PC-9 (cell line): Measurements from ENCODE around the gene DLX4. TPM values are rescaled to one million over a fixed set of nuclear protein-coding genes. Genes with fewer than 3 reads are reported as not detected.

Experiments used
- BruUV-seq: library from RNA; stranded (reverse); fragments of 400-500 nt; replicated peaks from 2 replicates; lab custom pipeline; 2021; lab: Mats Ljungman, UMichigan
- CTCF ChIA-PET: fragments of 300-600 bp; sonication (Branson Sonifier 250); formaldehyde crosslinking; loops from one replicate; lab custom pipeline; 2022; ENCODE audit warnings: antibody characterized with exemption; lab: Charles Lee
- POLR2A ChIA-PET: fragments of 300-600 bp; sonication (Branson Sonifier 250); formaldehyde crosslinking; loops from one replicate; lab custom pipeline; 2022; ENCODE audit warnings: antibody characterized with exemption; ENCODE audit not compliant: unreplicated experiment; lab: Charles Lee
- DNase-seq, 2 experiments: peaks; one replicate each; pipeline versions ENCODE4 v3.0.0 to v3.0.0-alpha.2; 2015 to 2022; ENCODE audit warnings: mixed read lengths in 1 of 2
- H2AFZ ChIP-seq: fragments of 200-600 bp; sonication (generic); 2 replicates; pipeline ENCODE4 v1.8.1; 2017; ENCODE audit warnings: antibody characterized with exemption
- H3F3A ChIP-seq: fragments of 200-600 bp; sonication (generic); 2 replicates; pipeline ENCODE4 v1.8.1; 2017; ENCODE audit warnings: antibody characterized with exemption, mild to moderate bottlenecking, low read depth; ENCODE audit not compliant: insufficient read depth
- H3K27ac ChIP-seq: fragments of 200-600 bp; sonication (generic); 2 replicates; pipeline ENCODE4 v1.6.1; 2016; ENCODE audit warnings: mixed run types
- H3K27me3 ChIP-seq: fragments of 200-600 bp; sonication (generic); 2 replicates; pipeline ENCODE4 v1.6.1; 2016; ENCODE audit warnings: low read depth, mixed run types; ENCODE audit not compliant: insufficient read depth
- H3K36me3 ChIP-seq: fragments of 200-600 bp; sonication (generic); 2 replicates; pipeline ENCODE4 v1.6.1; 2016; ENCODE audit warnings: low read depth, mixed run types
- H3K4me1 ChIP-seq: fragments of 200-600 bp; sonication (generic); replicated peaks from 2 replicates; pipeline ENCODE4 v1.6.1; 2016; ENCODE audit warnings: mixed run types; ENCODE audit not compliant: insufficient read depth
- H3K4me2 ChIP-seq: fragments of 200-600 bp; sonication (generic); 2 replicates; pipeline ENCODE4 v1.6.1; 2017; ENCODE audit warnings: mixed run types
- H3K4me3 ChIP-seq: fragments of 200-600 bp; sonication (generic); 2 replicates; pipeline ENCODE4 v1.6.1; 2016; ENCODE audit warnings: mixed run types
- H3K79me2 ChIP-seq: fragments of 200-600 bp; sonication (generic); 2 replicates; pipeline ENCODE4 v1.6.1; 2017; ENCODE audit warnings: low read depth, mixed run types
- H3K9me2 ChIP-seq: fragments of 200-600 bp; sonication (generic); 2 replicates; pipeline ENCODE4 v1.8.1; 2017; ENCODE audit warnings: mild to moderate bottlenecking; ENCODE audit not compliant: insufficient read depth
- H3K9me3 ChIP-seq: fragments of 200-600 bp; sonication (generic); 2 replicates; pipeline ENCODE4 v1.8.1; 2016; ENCODE audit warnings: low read depth; ENCODE audit not compliant: insufficient read depth
- H4K20me1 ChIP-seq: fragments of 200-600 bp; sonication (generic); 2 replicates; pipeline ENCODE4 v1.8.1; 2017; ENCODE audit not compliant: insufficient read depth
- CTCF ChIP-seq: fragments of 200-600 bp; sonication (generic); conservative IDR thresholded peaks from 2 replicates; pipeline ENCODE4 v1.6.1; 2017; ENCODE audit warnings: mixed run types, antibody characterized with exemption, mild to moderate bottlenecking, moderate library complexity
- EZH2 ChIP-seq: fragments of 200-600 bp; sonication (generic); IDR thresholded peaks from 2 replicates; pipeline ENCODE4 v1.8.0; 2017; ENCODE audit warnings: antibody characterized with exemption, low read depth
- intact Hi-C: fragments of 100-400 bp; cut with micrococcal nuclease; formaldehyde crosslinking; loops from one replicate; pipeline ENCODE4 v1.10.0; 2022; ENCODE audit not compliant: unreplicated experiment
- total RNA-seq: library from RNA; stranded (reverse); gene quantifications from 2 replicates; pipeline ENCODE4 v1.2.3, GENCODE V29; 2021

Gene DLX4
- total RNA-seq, 1 experiment from 2014 or later, result 8.8 TPM

- BruUV-seq, result no TSS peak
- H3K9me2 ChIP-seq, result no peaks in the 10 kb centered on the region
- H3K4me1 ChIP-seq, result peaks cover 18% of the 10 kb centered on the region
- H3K36me3 ChIP-seq, result no peaks in the 10 kb centered on the region
- POLR2A ChIA-PET, result no interaction called here
- H3F3A ChIP-seq, result peaks cover 21% of the 10 kb centered on the region; the same call in 1 of the 2 replicates
- peak; percentile 19 to 45 for DNase-seq
- no peaks in the 10 kb centered on the region for H4K20me1 ChIP-seq
- H3K79me2 ChIP-seq, result no peaks in the 10 kb centered on the region
- no peak overlapping the region for H3K4me3 ChIP-seq
- no peak overlapping the region for H3K4me2 ChIP-seq
- CTCF ChIA-PET, result interaction anchor here (0.6 kb wide), 1 partner anchor 38 kb away, joined by 5 read pairs; no protein-coding TSS in a partner anchor
- H3K9me3 ChIP-seq, result no peaks in the 10 kb centered on the region
- TF ChIP-seq EZH2, result no peak
- TF ChIP-seq CTCF, result no peak
- peaks cover 3% of the 10 kb centered on the region; the same call in 1 of the 2 replicates for H3K27me3 ChIP-seq
- H2AFZ ChIP-seq, result no peak overlapping the region
- intact Hi-C loops, result no loop called here
- H3K27ac ChIP-seq, result no peak overlapping the region
These were observed 13.8 kb upstream of the DLX4 start for GRCh38 chr17:49955157-49955556.

GRCh38 chr17:49956780-49957179 lies 12.2 kb upstream of the DLX4 start:
- POLR2A ChIA-PET, result no interaction called here
- TF ChIP-seq CTCF (no peak), EZH2 (no peak)
- CTCF ChIA-PET, result interaction anchor here (0.6 kb wide), 2 partner anchors 11 to 46 kb away, joined by 3 to 8 read pairs; no protein-coding TSS in a partner anchor
- H3K27me3 ChIP-seq, result 0 out of 2 replicates have a peak, but pooled peaks cover 3% of the 10 kb centered on the region
- no peaks in the 10 kb centered on the region for H3K79me2 ChIP-seq
- no peak for DNase-seq
- H3K4me2 ChIP-seq, result no peak overlapping the region
- H3K36me3 ChIP-seq, result no peaks in the 10 kb centered on the region
- no TSS peak for BruUV-seq
- no peaks in the 10 kb centered on the region for H4K20me1 ChIP-seq
- intact Hi-C loops, result no loop called here
- no peak overlapping the region for H3K4me3 ChIP-seq
- peaks cover 21% of the 10 kb centered on the region; the same call in 1 of the 2 replicates for H3F3A ChIP-seq
- no peaks in the 10 kb centered on the region for H3K9me3 ChIP-seq
- H3K4me1 ChIP-seq, result peaks cover 18% of the 10 kb centered on the region
- H3K9me2 ChIP-seq, result no peaks in the 10 kb centered on the region
- no peak overlapping the region for H3K27ac ChIP-seq
- no peak overlapping the region for H2AFZ ChIP-seq

DNA sequence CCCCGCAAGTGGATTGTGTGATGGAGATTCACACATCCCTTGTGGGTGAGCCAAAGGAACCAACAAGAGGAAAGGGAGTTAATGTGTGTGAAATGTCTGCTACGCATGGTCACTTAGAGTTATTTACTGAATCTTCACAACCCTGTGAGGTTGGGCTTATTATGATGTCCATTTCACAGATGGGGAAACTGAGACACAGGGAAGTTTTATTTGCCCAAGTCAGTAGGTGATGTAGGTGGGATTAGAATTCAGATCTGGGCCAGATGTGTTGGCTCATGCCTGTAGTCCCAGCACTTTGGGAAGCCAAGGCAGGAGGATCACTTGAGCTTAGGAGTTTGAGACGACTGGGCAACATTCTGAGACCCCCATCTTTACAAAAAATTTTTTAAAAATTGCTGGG lies 11.6 kb upstream of the DLX4 start:
- no peaks in the 10 kb centered on the region for H3K9me2 ChIP-seq
- no peaks in the 10 kb centered on the region for H3K27me3 ChIP-seq
- H3K4me3 ChIP-seq, result no peak overlapping the region
- TF ChIP-seq EZH2 (no peak), CTCF (no peak)
- no peaks in the 10 kb centered on the region for H3K79me2 ChIP-seq
- H3K4me2 ChIP-seq, result no peak overlapping the region
- no peaks in the 10 kb centered on the region for H3K36me3 ChIP-seq
- intact Hi-C loops, result no loop called here
- peaks cover 18% of the 10 kb centered on the region for H3K4me1 ChIP-seq
- no TSS peak for BruUV-seq
- ChIA-PET POLR2A (no interaction called here), CTCF (no interaction called here)
- no peaks in the 10 kb centered on the region for H3K9me3 ChIP-seq
- peaks cover 21% of the 10 kb centered on the region; the same call in 1 of the 2 replicates for H3F3A ChIP-seq
- no peak overlapping the region for H3K27ac ChIP-seq
- no peak overlapping the region for H2AFZ ChIP-seq
- H4K20me1 ChIP-seq, result no peaks in the 10 kb centered on the region
- DNase-seq, result no peak
